Medulla oblongata (tissue), 1 donor: ENCODE measurements around the gene DCC.

Source experiments
- DNase-seq: peaks from one replicate; pipeline ENCODE4 v3.0.0-alpha.2; 2015; ENCODE audit errors: extremely low spot score

DCC gene

DNA sequence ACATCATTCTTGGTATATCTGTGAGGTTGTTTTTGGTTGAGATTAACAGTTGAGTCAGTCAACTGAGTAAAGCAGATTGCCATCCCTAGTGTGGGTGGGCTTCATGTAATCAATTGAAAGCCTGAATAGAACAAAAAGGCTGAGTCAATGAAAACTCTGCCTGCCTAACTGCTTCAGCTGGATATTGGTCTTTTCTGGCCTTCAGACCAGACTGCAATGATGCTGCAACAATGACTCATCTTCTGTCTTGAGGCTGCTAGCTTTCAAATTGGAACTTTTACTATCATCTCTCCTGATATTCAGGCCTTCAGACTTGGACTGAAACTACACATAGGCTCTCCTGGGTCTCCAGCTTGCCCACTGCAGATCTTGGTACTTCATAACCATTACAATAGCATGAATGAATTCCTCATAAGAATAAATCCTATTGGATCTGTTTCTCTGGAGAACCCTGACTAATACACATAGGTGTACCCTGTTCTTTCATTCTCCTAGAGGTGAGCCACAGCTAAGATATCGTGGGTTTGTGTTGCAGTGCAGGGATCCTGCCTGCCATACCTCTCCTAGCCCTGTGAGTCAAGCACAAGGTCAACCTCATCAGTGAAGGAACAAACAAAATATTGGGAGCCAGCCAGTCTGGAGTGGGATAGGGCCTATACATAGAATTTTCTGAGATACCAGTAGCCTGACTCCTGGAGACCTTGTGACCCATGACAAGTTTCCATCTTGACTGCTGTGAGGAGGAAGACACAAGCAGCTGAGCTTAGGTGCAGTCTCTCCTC, 473.8 kb downstream of the DCC start:
- no peak for DNase-seq

GRCh38 chr18:52815651-52816050, 475.7 kb downstream of the DCC start:
- DNase-seq: no peak

GRCh38 chr18:52816121-52816520, 476.1 kb downstream of the DCC start:
- no peak for DNase-seq

GRCh38 chr18:52822160-52822559, 482.2 kb downstream of the DCC start:
- DNase-seq: no peak

- no peak for DNase-seq
Observed at GRCh38 chr18:52824126-52824525, 484.1 kb downstream of the DCC start.

DNA sequence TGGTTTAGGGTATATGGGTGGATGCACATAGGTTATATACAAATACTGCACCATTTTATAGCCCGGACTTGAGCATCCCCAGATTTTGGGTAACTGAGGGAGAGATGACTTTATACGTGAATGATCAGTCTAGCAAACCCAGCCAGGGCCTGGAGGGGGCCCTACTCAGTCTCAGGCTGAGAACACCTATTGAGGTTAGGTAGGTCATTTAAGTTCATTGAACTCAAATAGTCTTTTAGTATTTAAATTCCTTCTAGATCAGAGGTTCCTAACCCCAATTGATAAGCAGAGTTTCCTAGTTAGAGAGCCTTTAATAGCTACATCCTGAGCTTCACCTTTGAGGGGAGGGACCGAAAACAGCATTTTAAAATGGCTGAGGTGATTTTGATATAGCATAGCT, 487.0 kb downstream of the DCC start:
- DNase-seq: no peak

GRCh38 chr18:52829320-52829719, 489.3 kb downstream of the DCC start:
- no peak for DNase-seq

- no peak for DNase-seq
Observed at GRCh38 chr18:52829876-52830405, 489.9 kb downstream of the DCC start.

GRCh38 chr18:52844323-52844722, 504.3 kb downstream of the DCC start:
- no peak for DNase-seq

GRCh38 chr18:52845036-52845435, 505.0 kb downstream of the DCC start:
- no peak for DNase-seq

- no peak for DNase-seq
Observed at GRCh38 chr18:52850031-52850560, 510.1 kb downstream of the DCC start.

GRCh38 chr18:52861558-52861957, 521.6 kb downstream of the DCC start:
- no peak for DNase-seq

DNA sequence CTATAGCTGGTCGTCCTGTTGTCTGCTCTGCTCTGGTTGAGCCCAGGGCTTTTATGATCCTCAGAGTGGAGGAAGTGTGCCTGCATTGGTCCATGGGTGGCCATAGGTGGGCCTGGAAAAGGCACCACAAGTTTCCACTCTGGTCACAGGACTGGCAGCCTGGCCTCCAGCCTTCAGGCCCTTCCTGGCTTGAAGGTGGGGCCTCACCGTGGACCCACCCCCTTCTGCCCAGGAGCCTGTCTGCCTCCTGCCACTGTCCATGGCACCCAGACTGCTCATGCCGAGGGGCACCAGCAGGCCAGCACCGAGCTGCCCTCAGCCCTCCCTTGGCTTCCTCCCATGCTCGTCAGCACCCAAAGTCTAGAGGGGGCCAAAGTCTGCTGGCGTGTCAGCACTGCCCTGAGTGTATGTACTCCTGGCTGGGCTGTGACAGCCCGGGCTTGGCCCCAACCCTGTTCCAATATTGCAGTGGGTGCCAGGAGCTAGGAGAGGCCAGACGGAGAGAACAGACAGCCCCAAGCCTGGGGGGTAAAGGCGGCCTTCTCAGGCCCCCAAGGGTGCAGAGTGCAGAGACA, 529.4 kb downstream of the DCC start:
- no peak for DNase-seq

- peak; percentile 5 for DNase-seq
Observed at GRCh38 chr18:52869942-52870907, 530.2 kb downstream of the DCC start.

DNA sequence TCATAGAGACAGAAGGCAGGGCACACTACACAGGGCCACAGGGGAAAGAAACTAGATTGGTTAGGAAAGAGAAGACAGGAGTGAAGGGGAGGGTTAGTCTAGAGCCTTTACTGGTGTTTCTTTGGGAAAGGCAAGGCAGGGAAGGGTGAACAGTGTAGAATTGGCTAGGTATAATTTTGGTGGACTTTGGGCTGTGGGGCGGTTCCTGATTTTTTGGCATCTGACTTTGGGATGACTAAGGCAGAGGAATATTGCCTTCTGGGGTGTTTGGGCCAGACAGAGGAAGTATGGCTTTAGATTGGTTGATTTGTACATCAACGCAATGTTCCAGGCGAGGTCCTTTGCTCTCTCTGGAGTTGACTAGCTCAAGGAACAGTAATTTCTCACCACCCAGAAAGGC, 534.8 kb downstream of the DCC start:
- no peak for DNase-seq

GRCh38 chr18:52875725-52876124, 535.7 kb downstream of the DCC start:
- DNase-seq: no peak

DNA sequence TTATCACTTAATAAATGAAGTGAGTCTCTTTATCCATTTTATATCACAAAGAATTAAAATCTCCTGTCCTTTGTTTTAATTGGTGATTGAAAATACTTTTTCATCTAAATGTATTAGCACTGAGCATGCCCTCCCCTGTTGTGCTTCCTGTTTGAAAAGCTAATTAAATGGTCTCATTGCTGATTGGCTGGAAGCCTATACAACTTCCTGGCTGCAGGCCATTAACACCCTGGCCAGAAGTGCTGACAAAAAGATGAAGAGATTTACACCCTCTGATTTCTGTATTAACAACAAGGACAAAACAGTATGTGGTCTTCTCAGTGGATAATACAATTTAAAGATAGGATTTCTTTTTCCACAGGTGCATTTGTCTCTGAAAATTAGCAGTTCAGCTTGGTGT, 548.0 kb downstream of the DCC start:
- no peak for DNase-seq

GRCh38 chr18:52894801-52895200, 554.8 kb downstream of the DCC start:
- no peak for DNase-seq

DNA sequence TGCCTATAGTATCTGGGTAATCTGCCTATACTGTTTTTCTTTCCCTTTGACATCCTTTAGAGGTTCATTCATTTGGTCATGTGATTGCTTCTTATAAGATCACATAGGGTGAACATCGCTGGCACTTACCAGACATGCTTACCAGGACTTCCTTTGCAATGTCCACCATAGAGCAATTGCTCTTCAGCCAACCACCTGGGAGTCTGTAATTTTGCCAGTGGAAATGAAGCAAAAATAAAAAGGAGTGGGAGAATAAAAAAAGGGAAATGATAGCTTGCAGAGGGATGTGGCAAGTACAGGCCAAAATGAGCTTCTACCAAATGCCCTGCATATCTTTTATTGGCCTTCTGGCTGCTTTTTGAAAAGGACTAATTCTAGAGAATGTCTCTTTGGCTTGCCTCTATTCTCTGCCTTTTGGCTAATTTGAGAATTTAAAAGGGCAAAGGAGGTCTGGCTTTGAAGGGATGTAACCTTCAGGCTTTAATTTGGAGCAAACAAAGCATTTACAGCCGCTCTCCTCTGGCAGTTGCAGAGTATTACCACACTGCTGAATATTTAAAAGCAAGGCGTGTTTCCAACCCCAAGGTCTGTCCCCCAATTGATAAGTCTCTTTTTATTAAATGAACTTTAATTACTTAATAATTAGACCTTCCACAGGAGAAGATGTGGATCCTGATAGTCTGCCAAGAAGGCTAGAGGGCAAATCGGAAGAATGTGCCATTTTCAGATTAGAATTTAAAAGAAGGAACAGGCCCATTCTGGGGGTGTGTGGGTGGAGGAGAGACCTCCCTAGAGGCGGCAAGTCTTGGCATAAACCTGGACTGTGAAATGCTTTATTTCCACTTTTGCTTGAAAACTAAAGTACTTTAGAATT, 557.9 kb downstream of the DCC start:
- no peak for DNase-seq

GRCh38 chr18:52898485-52899058, 558.6 kb downstream of the DCC start:
- no peak for DNase-seq

- DNase-seq: no peak
Observed at GRCh38 chr18:52902188-52902587, 562.2 kb downstream of the DCC start.
